Measurements from ENCODE around the gene STIM2.

- no peak for TF ChIP-seq CTCF (conservative IDR thresholded peaks at IDR 0.05; ENCODE audit: low read depth, low read length)
- no peak for TF ChIP-seq EZH2 (IDR thresholded peaks at IDR 0.05; ENCODE audit: borderline replicate concordance, low read depth, low read length, poor library complexity, severe bottlenecking)
Measured at GRCh38 chr4:27009539-27009938, 148.9 kb downstream of the STIM2 start.
